Femur (tissue), 1 donor: ENCODE data around the gene SWSAP1.
A peak's percentile ranks its signal among the peaks of the same experiment; 100 is the strongest.
"Not testable (repeated sequence)": the region's sequence is repeated elsewhere in the genome, so short reads cannot be mapped to it uniquely, and the experiment has no call there.

Experiments used
- DNase-seq: peaks from one replicate; pipeline ENCODE4 v3.0.0-alpha.2; 2017

The SWSAP1 gene

DNA sequence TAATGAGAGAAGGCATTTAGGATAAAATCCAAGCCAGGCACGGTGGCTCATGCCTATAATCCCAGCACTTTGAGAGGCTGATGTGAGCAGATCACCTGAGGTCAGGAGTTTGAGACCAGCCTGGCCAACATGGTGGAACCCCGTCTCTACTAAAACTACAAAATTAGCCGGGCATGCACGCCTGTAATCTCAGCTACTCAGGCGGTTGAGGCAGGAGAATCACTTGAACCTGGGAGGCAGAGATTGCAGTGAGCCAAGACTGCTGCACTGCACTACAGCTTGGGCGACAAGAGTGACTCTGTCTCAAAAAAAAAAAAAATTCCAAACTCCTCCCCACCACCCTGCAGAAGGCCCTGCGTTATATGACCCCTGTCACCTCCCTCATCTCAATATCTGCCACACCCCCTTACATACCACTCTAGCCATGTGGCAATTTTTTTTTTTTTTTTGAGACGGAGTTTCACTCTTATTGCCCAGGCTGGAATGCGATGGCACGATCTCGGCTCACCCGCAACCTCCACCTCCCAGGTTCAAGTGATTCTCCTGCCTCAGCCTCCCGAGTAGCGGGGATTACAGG, 4.9 kb downstream of the SWSAP1 start:
- DNase-seq: not testable (repeated sequence)

DNA sequence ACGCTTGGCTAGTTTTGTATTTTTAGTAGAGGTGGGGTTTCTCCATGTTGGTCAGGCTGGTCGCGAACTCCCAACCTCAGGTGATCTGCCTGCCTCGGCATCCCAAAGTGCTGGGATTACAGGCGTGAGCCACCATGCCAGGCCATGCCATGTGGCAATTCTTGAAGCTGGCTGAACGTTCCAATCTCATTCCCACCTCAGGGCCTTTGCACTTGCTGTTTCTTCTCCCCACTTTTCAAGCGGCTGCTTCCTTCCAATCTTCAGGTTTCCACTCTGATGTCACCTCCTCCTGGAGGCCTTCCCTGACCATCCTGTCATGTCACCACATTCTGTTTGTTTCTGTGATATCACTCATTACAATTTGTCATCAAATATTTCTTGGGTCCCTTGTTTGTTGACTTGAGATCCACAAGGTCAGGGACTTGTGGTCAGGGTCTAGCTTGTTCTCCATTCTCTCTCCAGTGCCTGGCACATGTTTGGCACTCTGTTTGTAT, 5.4 kb downstream of the SWSAP1 start:
- no peak for DNase-seq

GRCh38 chr19:11380653-11381537, 6.4 kb downstream of the SWSAP1 start:
- DNase-seq: peak; percentile 97

DNA sequence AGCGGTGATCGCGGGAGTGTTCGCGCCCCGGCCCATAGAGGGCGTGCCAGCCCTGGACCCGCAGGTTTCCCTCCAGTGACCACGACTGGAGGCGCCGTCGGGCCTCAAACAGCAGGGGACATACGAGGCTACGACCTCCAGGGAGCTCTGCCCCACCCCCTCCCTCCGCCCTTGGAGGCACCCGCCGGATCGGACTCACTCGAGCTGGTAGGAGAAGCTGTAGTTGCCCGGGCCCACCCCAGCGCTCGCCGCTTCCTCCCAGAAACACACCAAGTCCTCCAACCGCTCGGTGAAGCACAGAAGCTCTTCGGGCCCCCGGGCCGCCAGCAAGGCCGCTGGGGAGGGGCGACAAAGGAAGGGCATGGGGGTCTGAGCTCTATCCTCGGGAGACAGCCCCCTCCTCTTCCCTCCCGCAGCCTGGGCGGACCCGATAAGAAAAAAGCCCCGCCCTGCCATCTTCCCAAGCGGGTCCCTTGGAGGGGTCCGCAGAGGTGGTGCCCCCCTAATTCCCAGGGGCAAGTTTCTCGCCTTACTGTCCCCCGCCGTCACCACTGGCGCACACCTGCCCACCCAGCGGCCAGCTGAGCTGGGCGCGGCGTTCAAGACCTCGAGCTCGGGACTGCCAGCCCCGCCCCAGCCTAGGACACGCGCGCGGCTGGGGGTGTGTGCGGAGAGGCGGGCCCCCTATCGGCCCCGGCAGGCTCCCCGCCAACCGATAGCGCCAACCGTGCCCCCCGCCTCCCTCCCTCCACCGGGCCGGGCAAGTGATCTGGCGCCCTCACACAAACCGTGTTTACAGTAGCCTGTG, 8.6 kb downstream of the SWSAP1 start:
- DNase-seq: peak; percentile 49

- DNase-seq: no peak
Observed at GRCh38 chr19:11383706-11384048, 9.2 kb downstream of the SWSAP1 start.

DNA sequence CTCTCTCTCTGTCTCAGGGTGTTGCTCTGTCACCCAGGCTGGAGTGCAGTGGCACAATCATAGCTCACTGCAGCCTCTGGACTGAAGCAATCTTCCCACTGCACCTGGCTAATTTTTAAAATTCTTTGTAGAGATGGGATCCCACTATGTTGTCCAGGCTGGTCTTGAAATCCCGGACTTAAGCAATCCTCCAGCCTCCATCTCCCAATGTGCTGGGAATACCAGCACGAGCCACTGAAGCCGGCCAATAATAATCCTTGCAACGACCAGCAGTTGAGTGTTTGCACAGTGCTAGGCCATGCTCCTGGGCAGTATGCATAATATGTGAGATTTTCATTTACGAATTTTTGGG, 10.3 kb downstream of the SWSAP1 start:
- DNase-seq: no peak

DNA sequence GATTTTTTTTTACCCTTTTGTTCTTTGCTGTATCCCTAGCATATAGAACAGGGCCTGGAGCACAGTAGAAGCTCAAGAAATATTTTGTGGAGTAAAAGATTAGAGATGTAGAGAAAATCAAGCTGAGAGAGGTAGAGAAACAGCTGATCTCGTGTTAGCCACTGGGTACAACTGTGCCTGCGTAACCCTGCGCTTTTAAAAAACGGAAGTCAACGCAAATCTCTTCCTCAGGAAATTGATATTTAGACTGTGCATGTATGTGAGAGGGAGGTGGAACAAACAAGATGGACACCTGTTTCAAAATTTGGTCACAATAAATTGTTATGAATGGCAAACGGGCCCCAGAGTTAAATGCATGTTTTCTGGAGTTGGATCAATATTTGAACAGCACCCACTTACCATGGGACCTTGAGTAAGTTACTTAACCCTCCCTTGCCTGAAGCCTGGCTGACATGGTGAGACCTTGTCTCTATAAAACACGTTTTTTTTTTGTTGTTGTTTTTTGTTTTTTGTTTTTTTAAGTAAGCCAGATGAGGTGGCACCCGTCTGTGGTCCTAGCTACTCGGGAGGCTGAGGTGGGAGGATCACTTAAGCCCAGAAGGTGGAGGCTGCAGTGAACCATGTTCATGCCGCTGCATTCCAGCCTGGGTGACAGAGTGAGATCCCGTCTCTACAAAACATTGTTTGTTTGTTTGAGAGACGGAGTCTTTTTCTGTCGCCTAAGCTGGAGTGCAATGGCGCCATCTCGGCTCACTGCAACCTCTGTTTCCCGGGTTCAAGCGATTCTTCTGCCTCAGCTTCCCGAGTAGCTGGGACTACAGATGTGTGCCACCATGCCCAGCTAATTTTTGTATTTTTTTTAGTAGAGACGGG, 12.9 kb downstream of the SWSAP1 start:
- no peak for DNase-seq

DNA sequence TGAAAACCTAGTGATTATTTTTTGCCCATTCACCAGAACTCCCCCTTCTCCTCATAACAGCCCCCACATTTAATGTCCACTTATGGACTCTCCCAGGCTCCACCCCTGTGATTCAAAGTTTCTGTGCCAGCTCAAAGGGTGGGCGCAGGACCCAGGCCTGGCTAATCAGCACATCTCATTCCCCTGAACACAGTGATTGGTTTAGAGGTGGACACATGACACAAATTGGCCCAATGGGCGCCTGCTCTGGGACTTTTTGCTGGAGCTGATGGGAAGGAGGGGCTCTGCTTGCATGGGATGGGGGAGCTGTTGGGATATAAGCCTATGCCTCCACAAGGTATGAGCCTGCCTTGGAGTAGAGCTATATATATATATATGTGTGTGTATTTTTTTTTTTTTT, 15.9 kb downstream of the SWSAP1 start:
- DNase-seq: no peak

GRCh38 chr19:11390933-11391680, 16.6 kb downstream of the SWSAP1 start:
- DNase-seq: no peak

DNA sequence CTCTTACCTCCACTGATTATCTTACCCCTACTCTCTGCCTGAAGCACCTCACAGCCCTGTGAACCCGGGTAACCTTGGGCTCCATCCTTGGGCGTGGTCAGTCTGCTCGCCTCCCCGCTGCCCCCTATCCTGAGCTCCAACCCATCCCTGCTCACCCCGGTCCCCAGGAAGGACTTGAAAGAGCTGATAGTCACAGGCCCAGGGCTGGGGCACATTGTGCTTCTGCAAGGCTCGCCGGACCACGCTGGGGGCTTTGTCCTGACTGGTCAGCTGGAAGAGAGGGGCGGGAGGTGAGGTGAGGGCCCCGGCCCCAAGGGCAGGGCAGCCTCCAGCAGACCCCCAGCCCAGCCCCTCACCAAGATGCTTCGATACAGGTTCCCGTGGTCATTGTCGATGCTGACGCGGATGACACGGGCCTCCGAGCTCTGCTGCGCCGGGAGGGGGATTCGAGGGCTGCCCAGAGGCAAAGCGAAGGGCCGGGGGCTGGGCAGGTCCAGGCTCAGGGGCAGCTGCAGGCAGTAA, 22.7 kb downstream of the SWSAP1 start:
- no peak for DNase-seq

GRCh38 chr19:11399667-11400066, 25.2 kb downstream of the SWSAP1 start:
- DNase-seq: no peak

DNA sequence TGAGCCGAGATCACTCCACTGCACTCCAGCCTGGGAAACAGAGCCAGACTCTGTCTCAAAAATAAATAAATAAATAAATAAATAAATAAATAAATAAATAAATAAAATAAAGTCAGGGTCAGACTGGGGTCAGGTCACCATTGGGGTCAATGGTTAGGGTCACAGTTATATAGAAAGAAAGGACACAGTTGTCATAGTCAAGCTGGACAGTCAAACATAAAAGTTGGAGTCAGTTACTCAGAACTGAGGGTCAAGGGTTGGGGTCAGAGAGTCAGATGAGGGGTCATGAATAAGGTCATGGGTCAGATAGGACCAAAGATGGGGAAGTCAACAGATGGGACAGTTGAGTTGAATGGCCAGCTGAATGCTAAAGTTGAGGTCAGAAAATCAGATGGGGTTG, 26.3 kb downstream of the SWSAP1 start:
- DNase-seq: no peak

DNA sequence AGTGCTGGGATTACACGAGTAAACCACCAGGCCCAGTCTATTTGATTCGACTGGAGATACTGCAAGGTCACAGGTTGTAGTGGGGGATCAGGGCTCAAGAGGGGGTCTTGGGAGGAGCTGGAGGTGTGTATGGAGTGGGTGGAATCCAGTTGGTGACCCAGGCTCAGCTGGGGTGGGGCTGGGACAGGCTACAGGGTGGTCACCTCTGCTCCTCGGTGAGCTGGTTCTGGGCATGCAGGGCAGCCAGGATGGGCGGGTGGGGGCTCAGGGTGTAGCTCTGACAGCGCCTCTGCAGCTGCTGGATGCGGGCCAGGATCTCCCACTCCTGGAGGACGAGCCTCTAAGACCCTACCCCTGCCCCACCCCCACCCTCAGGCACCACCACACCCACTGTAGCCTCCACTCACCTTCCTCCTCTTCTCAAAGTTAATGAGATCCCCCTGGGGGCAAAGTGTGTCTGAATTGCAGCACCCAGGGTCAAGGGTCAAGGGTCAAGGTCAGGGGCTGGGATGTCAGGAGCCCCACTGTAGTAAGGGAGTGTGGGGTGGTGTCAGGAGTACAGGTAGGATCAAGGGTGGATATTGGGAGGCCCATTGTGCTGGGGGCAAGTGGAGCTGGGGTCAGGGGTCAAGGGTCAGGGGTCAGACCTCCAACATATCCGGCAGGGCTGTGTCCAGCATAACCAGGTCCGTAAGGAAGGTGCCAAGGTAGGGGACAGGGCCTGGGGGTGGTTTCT, 27.5 kb downstream of the SWSAP1 start:
- DNase-seq: no peak

- no peak for DNase-seq
Observed at GRCh38 chr19:11404588-11405222, 30.2 kb downstream of the SWSAP1 start.

DNA sequence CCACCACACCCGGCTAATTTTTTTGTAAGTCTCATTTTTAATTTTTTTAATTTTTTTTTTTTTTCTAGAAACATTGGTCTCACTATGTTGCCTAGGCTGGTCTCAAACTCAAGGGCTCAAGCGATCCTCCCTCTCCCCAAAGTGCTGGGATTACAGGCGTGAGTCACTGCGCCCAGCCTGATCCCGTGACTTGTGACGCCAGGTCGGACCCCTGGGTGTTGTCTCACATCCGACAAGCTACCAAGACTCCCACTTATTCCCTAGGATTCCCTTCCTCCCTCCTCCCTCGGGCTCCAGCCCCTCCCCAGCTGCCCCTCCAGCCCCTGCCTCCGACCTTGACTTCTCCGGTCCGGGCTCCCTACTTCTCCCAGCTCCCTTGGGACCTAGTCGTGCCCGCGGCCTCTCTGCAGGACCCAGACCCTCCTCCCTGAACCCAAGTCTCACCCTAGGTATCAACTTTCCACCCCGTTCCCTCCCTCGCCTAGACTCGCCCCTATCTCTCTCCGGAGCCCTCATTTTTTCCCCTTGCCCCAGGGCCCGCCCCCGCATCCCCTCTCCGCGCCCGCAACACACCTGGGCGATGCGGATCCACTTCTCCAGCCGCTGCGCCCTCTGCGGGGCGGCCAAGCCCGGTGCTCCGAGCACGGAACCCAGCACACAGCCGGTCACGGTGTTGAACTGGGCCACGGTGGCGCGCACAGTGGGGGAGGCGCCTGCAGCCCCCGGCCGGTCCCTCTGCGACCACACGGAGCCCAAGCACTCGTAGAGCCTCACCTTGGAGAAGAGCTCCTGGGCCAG, 31.6 kb downstream of the SWSAP1 start:
- no peak for DNase-seq

DNA sequence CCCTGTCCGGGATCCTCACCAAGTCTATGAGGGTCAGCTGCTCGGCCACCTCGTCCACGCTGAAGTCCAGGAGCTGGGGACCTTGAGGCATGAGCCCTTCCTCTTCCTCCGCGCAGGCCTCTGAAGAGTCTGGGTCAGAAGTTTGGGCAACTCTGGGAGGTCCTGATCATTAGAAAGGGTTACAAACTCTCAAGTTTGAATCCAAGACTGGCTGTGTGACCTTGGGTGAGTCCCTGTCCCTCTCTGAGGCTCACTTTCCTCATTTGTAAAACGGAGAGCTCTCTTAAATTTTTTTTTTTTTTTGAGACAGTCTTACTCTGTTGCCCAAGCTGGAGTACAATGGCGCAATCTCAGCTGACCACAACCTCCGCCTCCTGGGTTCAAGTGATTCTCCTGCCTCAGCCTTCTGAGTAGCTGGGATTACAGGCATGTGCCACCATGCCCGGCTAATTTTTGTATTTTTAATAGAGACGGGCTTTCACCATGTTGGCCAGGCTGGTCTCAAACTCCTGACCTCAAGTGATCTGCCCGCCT, 32.3 kb downstream of the SWSAP1 start:
- not testable (repeated sequence) for DNase-seq

- DNase-seq: no peak
Observed at GRCh38 chr19:11408591-11408990, 34.1 kb downstream of the SWSAP1 start.

GRCh38 chr19:11410682-11411081, 36.2 kb downstream of the SWSAP1 start:
- DNase-seq: no peak

- no peak for DNase-seq
Observed at GRCh38 chr19:11414544-11414943, 40.1 kb downstream of the SWSAP1 start.
